NCI-H2171 treated with DMSO at 0.1 percent for 48 hours (cell line): ENCODE measurements around the gene PGPEP1.

Experiments used
- DNase-seq: peaks from one replicate; lab custom pipeline; 2025; lab: John Stamatoyannopoulos, UW

The PGPEP1 gene

DNA sequence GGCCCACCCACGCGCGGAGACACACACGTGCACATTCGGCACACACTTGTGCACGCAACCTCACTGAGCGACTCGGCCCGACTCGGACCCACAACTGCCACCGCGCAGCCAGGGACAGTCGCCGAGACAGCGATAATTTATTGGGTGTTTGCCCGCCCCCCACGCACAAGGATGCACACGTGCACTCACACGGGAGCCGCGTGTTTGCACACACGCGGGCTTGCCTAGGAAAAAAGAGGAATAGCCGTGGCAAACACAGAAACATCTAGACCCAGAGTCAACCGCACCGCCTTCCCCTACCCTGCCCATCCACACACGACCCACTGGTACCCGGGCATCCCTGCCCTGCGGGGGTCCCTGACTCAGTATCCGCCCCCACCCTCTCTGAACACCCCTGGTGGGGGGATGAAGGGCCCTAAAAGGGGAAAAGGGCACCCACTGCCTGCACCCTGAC is 77.7 kb downstream of the PGPEP1 start:
- no peak for DNase-seq

GRCh38 chr19:18418483-18419194 is 78.2 kb downstream of the PGPEP1 start:
- DNase-seq = peak; percentile 35

DNA sequence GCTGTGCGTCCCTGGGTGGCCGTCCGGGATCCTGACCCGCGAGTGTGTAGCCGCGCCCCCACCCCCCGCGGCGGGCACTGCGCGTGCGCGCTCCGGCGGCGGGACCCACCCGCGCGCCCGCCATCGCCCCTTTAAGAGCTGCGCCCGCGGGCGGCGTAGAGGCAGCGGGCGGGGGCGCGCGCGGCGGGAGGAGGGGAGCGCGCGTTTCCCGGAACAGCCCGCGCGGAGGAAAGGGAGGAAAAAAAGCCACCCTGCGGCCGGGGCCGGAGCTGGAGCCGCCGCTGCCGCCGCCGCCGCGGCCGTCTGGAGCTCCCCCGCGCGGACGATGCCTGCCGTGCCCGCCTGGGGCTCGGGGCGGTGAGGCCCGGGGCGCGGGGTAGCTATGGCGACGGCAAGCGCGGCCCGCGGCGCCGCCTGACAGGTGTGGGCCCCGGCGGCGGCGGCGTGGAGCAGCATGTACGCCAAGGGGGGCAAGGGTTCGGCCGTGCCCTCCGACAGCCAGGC is 78.8 kb downstream of the PGPEP1 start, which contains the start of gene SSBP4:
Gene SSBP4 (plus strand): TSS at position 204 of the 504 bp plus-strand sequence. CDS start 251 bp downstream, at position 455.
- DNase-seq = peak; percentile 72
